ENCODE results near the gene CTAG1A. TPM values are rescaled to one million over a fixed set of nuclear protein-coding genes. Genes with fewer than 3 reads are reported as not detected.

CTAG1A gene
- polyA plus RNA-seq, 2 of the 4 experiments (the other 2 are of a cell fraction), result not detected

DNA sequence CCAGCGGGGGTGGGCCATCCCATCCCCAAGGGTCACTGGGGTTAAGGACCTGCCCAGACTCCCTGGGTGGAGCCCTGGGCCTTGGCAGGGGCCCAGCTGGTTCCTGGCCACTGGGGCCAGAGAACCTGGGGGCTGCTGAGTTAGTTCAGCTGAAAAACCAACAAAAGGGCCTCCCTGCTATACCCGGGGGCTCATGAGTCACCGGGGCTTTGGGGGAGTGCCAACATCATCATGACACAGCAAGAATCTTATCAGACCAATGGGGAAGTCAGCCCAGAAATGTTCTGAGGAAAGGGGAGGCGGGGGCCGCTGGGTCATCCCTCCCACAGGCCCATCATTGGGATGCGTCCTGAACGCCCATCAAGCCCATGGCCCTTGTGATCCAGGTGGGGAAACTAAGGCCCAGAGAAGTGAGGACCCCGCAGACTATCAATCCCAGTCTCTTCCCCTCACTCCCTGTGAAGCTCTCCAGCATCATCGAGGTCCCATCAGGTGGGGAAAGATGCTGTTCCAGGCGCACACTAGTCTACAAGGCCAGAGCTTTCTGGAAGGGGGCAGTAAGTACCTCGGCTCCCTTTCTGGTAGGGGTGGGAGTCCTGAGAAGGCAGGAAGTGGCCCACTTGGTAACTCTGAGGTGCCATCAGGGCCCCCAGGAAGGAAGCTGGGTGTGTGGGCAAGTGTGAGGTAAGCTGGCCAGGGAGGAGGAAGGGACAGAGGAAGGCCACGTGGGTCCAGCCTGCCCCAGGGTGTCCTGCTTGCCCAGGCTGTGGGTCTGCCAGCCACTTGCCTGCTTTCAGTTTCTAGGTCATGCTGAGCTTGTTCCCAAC is 42.8 kb upstream of the CTAG1A start (continued):
- TF ChIP-seq, protein P1, sequence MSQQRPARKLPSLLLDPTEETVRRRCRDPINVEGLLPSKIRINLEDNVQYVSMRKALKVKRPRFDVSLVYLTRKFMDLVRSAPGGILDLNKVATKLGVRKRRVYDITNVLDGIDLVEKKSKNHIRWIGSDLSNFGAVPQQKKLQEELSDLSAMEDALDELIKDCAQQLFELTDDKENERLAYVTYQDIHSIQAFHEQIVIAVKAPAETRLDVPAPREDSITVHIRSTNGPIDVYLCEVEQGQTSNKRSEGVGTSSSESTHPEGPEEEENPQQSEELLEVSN (IDR thresholded peaks at IDR 0.05; ENCODE audit: borderline replicate concordance, low read depth), result no peak
- TF ChIP-seq POLR2AphosphoS2 (conservative IDR thresholded peaks at IDR 0.05; ENCODE audit: low read length), result no peak
- TF ChIP-seq HEYL (CRISPR knock-in tag; IDR thresholded peaks at IDR 0.05), result peak; percentile 92
- TF ChIP-seq, protein P2, sequence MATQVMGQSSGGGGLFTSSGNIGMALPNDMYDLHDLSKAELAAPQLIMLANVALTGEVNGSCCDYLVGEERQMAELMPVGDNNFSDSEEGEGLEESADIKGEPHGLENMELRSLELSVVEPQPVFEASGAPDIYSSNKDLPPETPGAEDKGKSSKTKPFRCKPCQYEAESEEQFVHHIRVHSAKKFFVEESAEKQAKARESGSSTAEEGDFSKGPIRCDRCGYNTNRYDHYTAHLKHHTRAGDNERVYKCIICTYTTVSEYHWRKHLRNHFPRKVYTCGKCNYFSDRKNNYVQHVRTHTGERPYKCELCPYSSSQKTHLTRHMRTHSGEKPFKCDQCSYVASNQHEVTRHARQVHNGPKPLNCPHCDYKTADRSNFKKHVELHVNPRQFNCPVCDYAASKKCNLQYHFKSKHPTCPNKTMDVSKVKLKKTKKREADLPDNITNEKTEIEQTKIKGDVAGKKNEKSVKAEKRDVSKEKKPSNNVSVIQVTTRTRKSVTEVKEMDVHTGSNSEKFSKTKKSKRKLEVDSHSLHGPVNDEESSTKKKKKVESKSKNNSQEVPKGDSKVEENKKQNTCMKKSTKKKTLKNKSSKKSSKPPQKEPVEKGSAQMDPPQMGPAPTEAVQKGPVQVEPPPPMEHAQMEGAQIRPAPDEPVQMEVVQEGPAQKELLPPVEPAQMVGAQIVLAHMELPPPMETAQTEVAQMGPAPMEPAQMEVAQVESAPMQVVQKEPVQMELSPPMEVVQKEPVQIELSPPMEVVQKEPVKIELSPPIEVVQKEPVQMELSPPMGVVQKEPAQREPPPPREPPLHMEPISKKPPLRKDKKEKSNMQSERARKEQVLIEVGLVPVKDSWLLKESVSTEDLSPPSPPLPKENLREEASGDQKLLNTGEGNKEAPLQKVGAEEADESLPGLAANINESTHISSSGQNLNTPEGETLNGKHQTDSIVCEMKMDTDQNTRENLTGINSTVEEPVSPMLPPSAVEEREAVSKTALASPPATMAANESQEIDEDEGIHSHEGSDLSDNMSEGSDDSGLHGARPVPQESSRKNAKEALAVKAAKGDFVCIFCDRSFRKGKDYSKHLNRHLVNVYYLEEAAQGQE (IDR thresholded peaks at IDR 0.05), result no peak
- TF ChIP-seq FOSL2 (IDR thresholded peaks at IDR 0.05), result peak; percentile 77
- peak; percentile 97 for TF ChIP-seq FOSL2 (CRISPR knock-in tag; IDR thresholded peaks at IDR 0.05)
- TF ChIP-seq FOSB (CRISPR knock-in tag; IDR thresholded peaks at IDR 0.05), result no peak; the same call in none of the 2 replicates

DNA sequence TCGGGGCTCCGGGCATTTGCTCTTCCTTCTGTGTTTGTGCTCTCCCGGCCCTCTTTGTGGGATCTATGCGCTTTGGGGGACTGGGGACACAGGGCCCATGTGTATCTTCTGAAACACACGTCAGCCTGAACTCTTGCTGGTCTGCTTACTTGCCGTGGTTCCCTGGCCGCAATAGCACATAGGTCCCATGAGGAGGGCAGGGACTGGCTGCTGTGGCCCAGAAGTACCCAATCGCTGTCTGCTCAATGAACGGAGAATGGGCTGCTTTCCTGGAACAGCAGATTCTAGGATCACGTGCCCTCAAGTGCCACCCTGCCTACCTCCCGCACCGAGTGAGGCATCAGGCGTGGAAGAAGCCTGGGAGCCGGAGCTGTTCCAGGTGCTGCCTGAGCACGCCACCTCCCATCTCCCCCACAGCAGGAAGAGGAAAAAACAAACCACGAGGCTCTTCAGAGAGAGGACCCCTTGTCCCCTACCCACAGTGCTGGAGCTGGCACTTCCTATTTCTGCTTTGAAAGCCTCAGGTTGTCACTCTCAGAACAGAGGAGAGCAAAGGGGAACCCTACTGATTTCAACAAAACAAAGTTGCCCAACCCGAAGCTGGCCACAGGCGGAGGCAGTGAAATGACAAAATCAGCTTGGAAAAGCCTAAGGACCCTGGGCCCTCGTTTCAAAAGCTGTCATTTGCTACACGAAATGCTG is 42.1 kb upstream of the CTAG1A start:
- 4% methylated on average over 9 of the region's 20 CpGs for WGBS (ENCODE audit: missing lambda C conversion rate)
- no peaks in the 10 kb centered on the region for H3K9me3 ChIP-seq
- peaks cover 65% of the 10 kb centered on the region for H3K4me1 ChIP-seq
- DNase-seq (ENCODE audit: low read depth in 1 of 2, low spot score in 1 of 2) (peak; percentile 55 to 95), ATAC-seq (peak; percentile 45 to 48), FAIRE-seq (peak; percentile 97)
- CTCF ChIA-PET, result interaction anchor here (1.2 to 7.5 kb wide), 4 partner anchors 10 to 206 kb away, joined by 6 to 55 read pairs (median 9); no protein-coding TSS in a partner anchor
- H3K27ac ChIP-seq, result peak overlapping the region; percentile 98 to 100
- H3K4me3 ChIP-seq, result peak overlapping the region; percentile 95
- POLR2A ChIA-PET, result interaction anchor here (0.8 to 1.9 kb wide), 6 partner anchors 11 to 172 kb away, joined by 3 to 7 read pairs (median 4); partner anchors contain the start of gene SLC10A3
- peak overlapping the region; percentile 82 for H3K4me2 ChIP-seq
- TF ChIP-seq ZFP36 (IDR thresholded peaks at IDR 0.05; ENCODE audit: borderline replicate concordance, partially characterized antibody), result no peak
- no peak for TF ChIP-seq FOSB (CRISPR knock-in tag; IDR thresholded peaks at IDR 0.05)
- TF ChIP-seq, protein P3, sequence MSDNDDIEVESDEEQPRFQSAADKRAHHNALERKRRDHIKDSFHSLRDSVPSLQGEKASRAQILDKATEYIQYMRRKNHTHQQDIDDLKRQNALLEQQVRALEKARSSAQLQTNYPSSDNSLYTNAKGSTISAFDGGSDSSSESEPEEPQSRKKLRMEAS (IDR thresholded peaks at IDR 0.05), result peak; percentile 88
- no peak for TF ChIP-seq RAD21 (conservative IDR thresholded peaks at IDR 0.05 in 1 of 2, IDR thresholded peaks at IDR 0.05 in 1 of 2)
- TF ChIP-seq, protein P2 (IDR thresholded peaks at IDR 0.05), result peak; percentile 62
- TF ChIP-seq, protein P4, sequence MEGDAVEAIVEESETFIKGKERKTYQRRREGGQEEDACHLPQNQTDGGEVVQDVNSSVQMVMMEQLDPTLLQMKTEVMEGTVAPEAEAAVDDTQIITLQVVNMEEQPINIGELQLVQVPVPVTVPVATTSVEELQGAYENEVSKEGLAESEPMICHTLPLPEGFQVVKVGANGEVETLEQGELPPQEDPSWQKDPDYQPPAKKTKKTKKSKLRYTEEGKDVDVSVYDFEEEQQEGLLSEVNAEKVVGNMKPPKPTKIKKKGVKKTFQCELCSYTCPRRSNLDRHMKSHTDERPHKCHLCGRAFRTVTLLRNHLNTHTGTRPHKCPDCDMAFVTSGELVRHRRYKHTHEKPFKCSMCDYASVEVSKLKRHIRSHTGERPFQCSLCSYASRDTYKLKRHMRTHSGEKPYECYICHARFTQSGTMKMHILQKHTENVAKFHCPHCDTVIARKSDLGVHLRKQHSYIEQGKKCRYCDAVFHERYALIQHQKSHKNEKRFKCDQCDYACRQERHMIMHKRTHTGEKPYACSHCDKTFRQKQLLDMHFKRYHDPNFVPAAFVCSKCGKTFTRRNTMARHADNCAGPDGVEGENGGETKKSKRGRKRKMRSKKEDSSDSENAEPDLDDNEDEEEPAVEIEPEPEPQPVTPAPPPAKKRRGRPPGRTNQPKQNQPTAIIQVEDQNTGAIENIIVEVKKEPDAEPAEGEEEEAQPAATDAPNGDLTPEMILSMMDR (IDR thresholded peaks at IDR 0.05), result no peak
- no peak for TF ChIP-seq CBX2 (IDR thresholded peaks at IDR 0.05; ENCODE audit: borderline replicate concordance, low read depth)
- TF ChIP-seq FOXS1 (CRISPR knock-in tag; IDR thresholded peaks at IDR 0.05), result peak; percentile 73
- TF ChIP-seq, protein P1 (IDR thresholded peaks at IDR 0.05; ENCODE audit: borderline replicate concordance, low read depth), result peak; percentile 65; the same call in 1 of the 2 replicates
- peak; percentile 73; the same call in 1 of the 2 replicates for TF ChIP-seq HOXA7 (CRISPR knock-in tag; IDR thresholded peaks at IDR 0.05)
- TF ChIP-seq HOXB5 (CRISPR knock-in tag; IDR thresholded peaks at IDR 0.05), result no peak
- TF ChIP-seq NFE2L2 (conservative IDR thresholded peaks at IDR 0.05; ENCODE audit: low read length), result no peak
- TF ChIP-seq CEBPB (IDR thresholded peaks at IDR 0.05), result peak; percentile 36 to 39; a peak in 1 of 4 replicates
- TF ChIP-seq, protein P5, sequence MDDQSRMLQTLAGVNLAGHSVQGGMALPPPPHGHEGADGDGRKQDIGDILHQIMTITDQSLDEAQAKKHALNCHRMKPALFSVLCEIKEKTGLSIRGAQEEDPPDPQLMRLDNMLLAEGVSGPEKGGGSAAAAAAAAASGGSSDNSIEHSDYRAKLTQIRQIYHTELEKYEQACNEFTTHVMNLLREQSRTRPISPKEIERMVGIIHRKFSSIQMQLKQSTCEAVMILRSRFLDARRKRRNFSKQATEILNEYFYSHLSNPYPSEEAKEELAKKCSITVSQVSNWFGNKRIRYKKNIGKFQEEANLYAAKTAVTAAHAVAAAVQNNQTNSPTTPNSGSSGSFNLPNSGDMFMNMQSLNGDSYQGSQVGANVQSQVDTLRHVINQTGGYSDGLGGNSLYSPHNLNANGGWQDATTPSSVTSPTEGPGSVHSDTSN (IDR thresholded peaks at IDR 0.05), result no peak
- no peak for TF ChIP-seq KDM1A (IDR thresholded peaks at IDR 0.05; ENCODE audit: low read depth)
- peak in 1 of 2 experiments; percentile 21; a peak in 3 of 5 replicates for TF ChIP-seq JUN (IDR thresholded peaks at IDR 0.05)
- TF ChIP-seq ESRRA (IDR thresholded peaks at IDR 0.05; ENCODE audit: borderline replicate concordance, low read length), result no peak
- TF ChIP-seq POLR2AphosphoS2 (conservative IDR thresholded peaks at IDR 0.05; ENCODE audit: low read length), result 0 out of 2 replicates have a peak, but pooled peaks have one; percentile 15
- no peak for TF ChIP-seq FOSL2 (IDR thresholded peaks at IDR 0.05)
- peak; percentile 29; the same call in 1 of the 2 replicates for TF ChIP-seq FOSL2 (CRISPR knock-in tag; IDR thresholded peaks at IDR 0.05)
